A549 (cell line): ENCODE data around the gene TMEM207. TPM values are rescaled to one million over a fixed set of nuclear protein-coding genes. Genes with fewer than 3 reads are reported as not detected.

Experiments used
- ATAC-seq, 2 experiments: fragments of 200-7000 bp in 1 of 2; fragments of >200 bp in 1 of 2; cut with Nextera tagmentation in 1 of 2; cut with Tn5 transposase in 1 of 2; 3 replicates each; pipeline versions ENCODE4 v1.8.0 to v1.9.1; 2018 to 2020; ENCODE audit warnings: mild to moderate bottlenecking in 1 of 2, moderate library complexity in 1 of 2
- CTCF ChIA-PET: fragments of 300-600 bp; sonication (Branson Sonifier 250); formaldehyde crosslinking; extraction: SDS; loops from one replicate; lab custom pipeline; 2021; ENCODE audit warnings: antibody characterized with exemption, inconsistent platforms; lab: Yijun Ruan, JAX
- POLR2A ChIA-PET: fragments of 350-600 bp; formaldehyde crosslinking; extraction: SDS; loops from one replicate; lab custom pipeline; 2021; ENCODE audit warnings: antibody characterized with exemption, inconsistent platforms; lab: Yijun Ruan, JAX
- DNase-seq, 2 experiments: peaks; one replicate each; pipeline versions ENCODE4 v3.0.0 to v3.0.0-alpha.2; 2011 to 2016; ENCODE audit warnings: low read depth in 1 of 2, low spot score in 1 of 2
- FAIRE-seq: peaks from 2 replicates; lab custom pipeline; 2011; peaks lifted over from hg19 to GRCh38; lab: Jason Lieb, UNC
- H3K27ac ChIP-seq, 2 experiments: fragments of >200 bp; sonication (Bioruptor Twin); formaldehyde crosslinking; 3 replicates each; pipeline ENCODE4 v1.5.1; 2016 to 2017
- H3K4me1 ChIP-seq: fragments of >200 bp; sonication (Bioruptor Twin); formaldehyde crosslinking; 3 replicates; pipeline ENCODE4 v1.6.1; 2016
- H3K4me2 ChIP-seq: fragments of >200 bp; sonication (Bioruptor Twin); formaldehyde crosslinking; 3 replicates; pipeline ENCODE4 v1.6.1; 2016
- H3K4me3 ChIP-seq: fragments of >200 bp; sonication (Bioruptor Twin); formaldehyde crosslinking; 3 replicates; pipeline ENCODE4 v1.5.1; 2016
- H3K9me3 ChIP-seq: fragments of >200 bp; sonication (Bioruptor Twin); formaldehyde crosslinking; 3 replicates; pipeline ENCODE4 v1.6.1; 2016
- CHD4 ChIP-seq: fragments of 200-600 bp; sonication (generic); IDR thresholded peaks from 2 replicates; pipeline ENCODE4 v1.6.1; 2016; ENCODE audit warnings: antibody characterized with exemption, mild to moderate bottlenecking, borderline replicate concordance
- EHMT2 ChIP-seq: fragments of 200-600 bp; sonication (generic); IDR thresholded peaks from 2 replicates; pipeline ENCODE4 v1.6.1; 2016; ENCODE audit warnings: antibody characterized with exemption, low read depth, mild to moderate bottlenecking, moderate library complexity
- ESRRA ChIP-seq: fragments of 150-350 bp; IDR thresholded peaks from 2 replicates; pipeline ENCODE4 v1.6.1; 2014; ENCODE audit warnings: mild to moderate bottlenecking, low read length, borderline replicate concordance
- FOSB ChIP-seq: fragments of 250-450 bp; sonication (Bioruptor Pico); IDR thresholded peaks from 2 replicates; pipeline ENCODE4 v1.5.0; 2020; ENCODE audit warnings: mild to moderate bottlenecking, moderate library complexity
- GATA3 ChIP-seq: IDR thresholded peaks from 2 replicates; pipeline ENCODE4 v1.6.1; 2012; ENCODE audit warnings: borderline replicate concordance
- HOXA7 ChIP-seq: fragments of 250-450 bp; sonication (Bioruptor Pico); IDR thresholded peaks from 2 replicates; pipeline ENCODE4 v1.5.0; 2020; ENCODE audit warnings: mild to moderate bottlenecking, moderate library complexity
- JUNB ChIP-seq: fragments of >200 bp; sonication (Bioruptor Twin); formaldehyde crosslinking; IDR thresholded peaks from 2 replicates; pipeline ENCODE4 v1.6.1; 2016
- KDM5A ChIP-seq: fragments of 200-600 bp; sonication (generic); IDR thresholded peaks from 2 replicates; pipeline ENCODE4 v1.6.1; 2016; ENCODE audit warnings: antibody characterized with exemption, mild to moderate bottlenecking
- MAFK ChIP-seq: fragments of 450-650 bp; IDR thresholded peaks from 2 replicates; pipeline ENCODE4 v1.6.1; 2014; ENCODE audit not compliant: partially characterized antibody
- PHF8 ChIP-seq: fragments of 200-600 bp; sonication (generic); IDR thresholded peaks from 2 replicates; pipeline ENCODE4 v1.6.1; 2016; ENCODE audit warnings: low read depth, mild to moderate bottlenecking, antibody characterized with exemption, moderate library complexity, borderline replicate concordance
- RAD21 ChIP-seq, 2 experiments: fragments of >200 bp in 1 of 2; sonication (Bioruptor Twin) in 1 of 2; formaldehyde crosslinking in 1 of 2; IDR thresholded peaks in 1 of 2; conservative IDR thresholded peaks in 1 of 2; 2 replicates in 1 of 2; 3 replicates in 1 of 2; pipeline ENCODE4 v1.6.1; 2012 to 2018; ENCODE audit warnings: inconsistent platforms in 1 of 2
- RARB ChIP-seq: fragments of 250-450 bp; sonication (Bioruptor Pico); IDR thresholded peaks from 2 replicates; pipeline ENCODE4 v1.8.0; 2021; ENCODE audit warnings: mild to moderate bottlenecking, moderate library complexity
- RCOR1 ChIP-seq: fragments of 150-350 bp; IDR thresholded peaks from 2 replicates; pipeline ENCODE4 v1.6.1; 2014; ENCODE audit warnings: antibody characterized with exemption, low read length, low read depth
- RFX5 ChIP-seq: fragments of 450-650 bp; IDR thresholded peaks from 2 replicates; pipeline ENCODE4 v1.7.1; 2014; ENCODE audit warnings: antibody characterized with exemption, mild to moderate bottlenecking, moderate library complexity
- RNF2 ChIP-seq: fragments of 200-600 bp; sonication (generic); IDR thresholded peaks from 2 replicates; pipeline ENCODE4 v1.6.1; 2016; ENCODE audit warnings: low read depth, mild to moderate bottlenecking, antibody characterized with exemption, moderate library complexity, borderline replicate concordance
- SMC3 ChIP-seq: fragments of >200 bp; sonication (Bioruptor Twin); formaldehyde crosslinking; IDR thresholded peaks from 3 replicates; pipeline ENCODE4 v1.6.1; 2018; ENCODE audit warnings: inconsistent platforms
- TFCP2L1 ChIP-seq: fragments of 250-450 bp; sonication (Bioruptor Pico); IDR thresholded peaks from 2 replicates; pipeline ENCODE4 v1.5.0; 2021; ENCODE audit warnings: mild to moderate bottlenecking
- TP53 ChIP-seq: fragments of 250-450 bp; sonication (Bioruptor Pico); IDR thresholded peaks from 2 replicates; pipeline ENCODE4 v1.5.0; 2021; ENCODE audit warnings: mild to moderate bottlenecking, moderate library complexity
- ZC3H11A ChIP-seq: fragments of 450-650 bp; IDR thresholded peaks from 2 replicates; pipeline ENCODE4 v1.6.1; 2014; ENCODE audit warnings: antibody characterized with exemption, mild to moderate bottlenecking
- ZFP36 ChIP-seq: fragments of 450-650 bp; IDR thresholded peaks from 2 replicates; pipeline ENCODE4 v1.6.1; 2014; ENCODE audit warnings: borderline replicate concordance; ENCODE audit not compliant: partially characterized antibody
- ZNF302 ChIP-seq: fragments of 250-450 bp; sonication (Bioruptor Pico); IDR thresholded peaks from 2 replicates; pipeline ENCODE4 v1.9.0; 2021; ENCODE audit warnings: inconsistent platforms, mild to moderate bottlenecking, moderate library complexity
- ZSCAN20 ChIP-seq: fragments of 250-450 bp; sonication (Bioruptor Pico); IDR thresholded peaks from 2 replicates; pipeline ENCODE4 v1.8.0; 2022; ENCODE audit warnings: mild to moderate bottlenecking, moderate library complexity
- WGBS: methylation state at CpG from one replicate; pipeline ENCODE4 v1.1.6; 2017; ENCODE audit errors: missing lambda C conversion rate; 5-methylcytosine and 5-hydroxymethylcytosine counted together
- polyA plus RNA-seq, 4 experiments: library from polyadenylated mRNA; depleted of rRNA in 3 of 4; stranded (reverse); fragments of >200 nt; fragmentation: RNase III in 1 of 4; extraction: RNeasy Plus Mini Kit Qiagen cat#74134 plus additional on column Dnase treatment in 1 of 4; gene quantifications; 2 replicates in 3 of 4; 3 replicates in 1 of 4; pipeline ENCODE4 v1.2.3, GENCODE V29; 2011 to 2017
- TF ChIP-seq, protein P1 (sequence below): fragments of 250-450 bp; sonication (Bioruptor Pico); IDR thresholded peaks from 2 replicates; pipeline ENCODE4 v1.5.0; 2020; ENCODE audit warnings: low read depth, mild to moderate bottlenecking, moderate library complexity
- TF ChIP-seq, protein P2 (sequence below): IDR thresholded peaks from 2 replicates; pipeline ENCODE4 v1.6.1; 2012; ENCODE audit warnings: low read depth, borderline replicate concordance
- TF ChIP-seq, protein P3 (sequence below): fragments of >200 bp; sonication (Bioruptor Twin); formaldehyde crosslinking; IDR thresholded peaks from 3 replicates; pipeline ENCODE4 v1.5.1; 2016

The TMEM207 gene
- polyA plus RNA-seq, 2 of the 4 experiments (the other 2 are of a cell fraction) = not detected

DNA sequence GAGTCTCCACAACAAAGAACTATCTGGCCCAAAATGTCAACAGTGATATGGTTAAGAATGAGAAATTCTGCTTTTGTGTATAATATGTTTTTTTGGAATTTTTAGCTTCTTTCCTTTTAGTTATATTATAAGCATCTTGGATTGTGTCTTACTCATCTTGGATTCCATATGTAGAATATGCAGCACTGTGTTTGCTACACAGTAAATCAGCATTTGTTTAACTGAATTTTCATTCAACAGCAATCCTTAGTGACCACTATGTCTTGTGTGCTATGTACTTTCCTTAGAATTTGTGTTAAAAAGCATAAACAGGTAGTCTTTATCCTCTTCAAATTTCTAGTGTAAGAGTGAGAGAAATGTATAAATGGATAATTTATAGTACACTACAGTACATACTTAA is 18.2 kb upstream of the TMEM207 start:
- DNase-seq = no peak
- H3K27ac ChIP-seq = no peak overlapping the region
- no peak for ATAC-seq
- no peak overlapping the region for H3K4me3 ChIP-seq
- H3K9me3 ChIP-seq = peaks cover 6% of the 10 kb centered on the region; the same call in 1 of the 3 replicates
- H3K4me2 ChIP-seq = no peak overlapping the region
- ChIA-PET CTCF (no interaction called here), POLR2A (no interaction called here)
- no peaks in the 10 kb centered on the region for H3K4me1 ChIP-seq
- no peak for TF ChIP-seq ZSCAN20 (CRISPR knock-in tag)
- TF ChIP-seq FOSB (CRISPR knock-in tag) = no peak
- no peak for TF ChIP-seq GATA3
- TF ChIP-seq ZNF302 = no peak
- no peak for TF ChIP-seq ZFP36
- no peak for TF ChIP-seq RCOR1
- no peak for TF ChIP-seq ESRRA
- TF ChIP-seq EHMT2 = no peak
- TF ChIP-seq, protein P1, sequence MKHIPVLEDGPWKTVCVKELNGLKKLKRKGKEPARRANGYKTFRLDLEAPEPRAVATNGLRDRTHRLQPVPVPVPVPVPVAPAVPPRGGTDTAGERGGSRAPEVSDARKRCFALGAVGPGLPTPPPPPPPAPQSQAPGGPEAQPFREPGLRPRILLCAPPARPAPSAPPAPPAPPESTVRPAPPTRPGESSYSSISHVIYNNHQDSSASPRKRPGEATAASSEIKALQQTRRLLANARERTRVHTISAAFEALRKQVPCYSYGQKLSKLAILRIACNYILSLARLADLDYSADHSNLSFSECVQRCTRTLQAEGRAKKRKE = no peak
- TF ChIP-seq, protein P2, sequence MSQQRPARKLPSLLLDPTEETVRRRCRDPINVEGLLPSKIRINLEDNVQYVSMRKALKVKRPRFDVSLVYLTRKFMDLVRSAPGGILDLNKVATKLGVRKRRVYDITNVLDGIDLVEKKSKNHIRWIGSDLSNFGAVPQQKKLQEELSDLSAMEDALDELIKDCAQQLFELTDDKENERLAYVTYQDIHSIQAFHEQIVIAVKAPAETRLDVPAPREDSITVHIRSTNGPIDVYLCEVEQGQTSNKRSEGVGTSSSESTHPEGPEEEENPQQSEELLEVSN = no peak
- TF ChIP-seq, protein P3, sequence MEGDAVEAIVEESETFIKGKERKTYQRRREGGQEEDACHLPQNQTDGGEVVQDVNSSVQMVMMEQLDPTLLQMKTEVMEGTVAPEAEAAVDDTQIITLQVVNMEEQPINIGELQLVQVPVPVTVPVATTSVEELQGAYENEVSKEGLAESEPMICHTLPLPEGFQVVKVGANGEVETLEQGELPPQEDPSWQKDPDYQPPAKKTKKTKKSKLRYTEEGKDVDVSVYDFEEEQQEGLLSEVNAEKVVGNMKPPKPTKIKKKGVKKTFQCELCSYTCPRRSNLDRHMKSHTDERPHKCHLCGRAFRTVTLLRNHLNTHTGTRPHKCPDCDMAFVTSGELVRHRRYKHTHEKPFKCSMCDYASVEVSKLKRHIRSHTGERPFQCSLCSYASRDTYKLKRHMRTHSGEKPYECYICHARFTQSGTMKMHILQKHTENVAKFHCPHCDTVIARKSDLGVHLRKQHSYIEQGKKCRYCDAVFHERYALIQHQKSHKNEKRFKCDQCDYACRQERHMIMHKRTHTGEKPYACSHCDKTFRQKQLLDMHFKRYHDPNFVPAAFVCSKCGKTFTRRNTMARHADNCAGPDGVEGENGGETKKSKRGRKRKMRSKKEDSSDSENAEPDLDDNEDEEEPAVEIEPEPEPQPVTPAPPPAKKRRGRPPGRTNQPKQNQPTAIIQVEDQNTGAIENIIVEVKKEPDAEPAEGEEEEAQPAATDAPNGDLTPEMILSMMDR = no peak
- TF ChIP-seq KDM5A = no peak
- TF ChIP-seq PHF8 = no peak
- no peak for TF ChIP-seq RNF2
- no peak for TF ChIP-seq CHD4
- no peak for TF ChIP-seq HOXA7 (CRISPR knock-in tag)
- TF ChIP-seq, all 56 proteins: peak for 0
- no peak for FAIRE-seq

DNA sequence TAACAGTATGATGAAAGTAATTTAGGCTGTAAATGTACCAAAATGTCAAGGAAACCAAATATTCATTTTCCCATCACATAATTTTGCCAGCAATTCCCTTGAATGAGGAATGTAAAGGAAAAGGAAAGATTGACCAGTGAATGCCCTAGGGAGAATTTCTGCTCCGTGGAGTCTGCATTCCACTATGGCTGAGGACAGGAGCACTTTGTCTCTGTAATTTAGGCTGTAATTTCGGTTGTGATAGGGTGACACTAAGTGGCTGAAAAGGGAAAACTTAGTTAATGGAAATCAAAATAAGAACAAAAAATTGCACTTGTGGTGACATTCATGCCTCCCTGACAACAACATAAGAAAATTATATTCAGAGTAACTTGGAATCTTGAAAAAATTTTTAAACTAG is 8.3 kb upstream of the TMEM207 start:
- ATAC-seq = peak in 1 of 2 experiments; percentile 64; a peak in 2 of 6 replicates
- TF ChIP-seq RAD21 (conservative IDR thresholded peaks at IDR 0.05 in 1 of 2, IDR thresholded peaks at IDR 0.05 in 1 of 2) (peak; percentile 52 to 60), RFX5 (no peak), JUNB (no peak), SMC3 (peak; percentile 29; the same call in 1 of the 3 replicates)
- 3% methylated on average over 2 of the region's 2 CpGs for WGBS
- ChIA-PET POLR2A (no interaction called here), CTCF (no interaction called here)
- peak in 1 of 2 experiments; percentile 26 for DNase-seq
- FAIRE-seq = no peak
- Histone ChIP-seq H3K9me3 (no peaks in the 10 kb centered on the region), H3K4me3 (no peak overlapping the region), H3K4me2 (peak overlapping the region; percentile 63), H3K4me1 (peaks cover 29% of the 10 kb centered on the region; the same call in 2 of the 3 replicates), H3K27ac (0 out of 6 replicates have a peak overlapping the region, but pooled peaks of 1 of the 2 experiments have one; percentile 3)

DNA sequence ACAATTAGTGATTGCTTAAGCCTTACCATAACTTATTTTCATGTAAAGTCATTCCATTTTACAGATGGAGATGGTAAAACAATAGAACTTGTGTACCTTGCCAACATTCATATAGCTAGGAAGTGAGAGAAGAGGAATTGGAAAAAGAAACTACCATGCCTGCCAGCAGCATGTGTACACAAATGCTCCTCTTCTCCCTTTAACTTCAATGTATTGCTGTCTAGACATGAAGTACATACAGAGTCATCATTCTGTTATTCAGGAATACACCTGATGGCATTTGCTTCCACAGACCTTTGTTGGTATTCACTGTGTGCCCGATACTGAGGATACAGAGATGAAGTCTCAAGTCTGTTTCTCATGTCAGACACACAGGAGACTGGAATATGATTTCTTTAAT is 7.1 kb upstream of the TMEM207 start:
- H3K4me3 ChIP-seq = no peak overlapping the region
- H3K4me1 ChIP-seq = peaks cover 29% of the 10 kb centered on the region; the same call in 2 of the 3 replicates
- no peak overlapping the region for H3K27ac ChIP-seq
- ChIA-PET POLR2A (no interaction called here), CTCF (no interaction called here)
- ATAC-seq = peak in 1 of 2 experiments; percentile 69; a peak in 3 of 6 replicates
- FAIRE-seq = no peak
- TF ChIP-seq TFCP2L1 (CRISPR knock-in tag) = no peak
- TF ChIP-seq KDM5A = no peak
- TF ChIP-seq MAFK = no peak
- TF ChIP-seq ESRRA = no peak
- TF ChIP-seq ZC3H11A = no peak
- TF ChIP-seq, protein P1 = no peak
- no peak for TF ChIP-seq TP53 (CRISPR knock-in tag)
- no peak for TF ChIP-seq RARB (CRISPR knock-in tag)
- no peak for TF ChIP-seq GATA3
- no peak for TF ChIP-seq SMC3
- TF ChIP-seq CHD4 = no peak
- H3K9me3 ChIP-seq = no peaks in the 10 kb centered on the region
- no peak for DNase-seq
- H3K4me2 ChIP-seq = peak overlapping the region; percentile 63
- WGBS = 25% methylated on average over 1 of the region's 1 CpG
